ENCODE measurements around the gene FYB2. TPM values are rescaled to one million over a fixed set of nuclear protein-coding genes. Genes with fewer than 3 reads are reported as not detected.

The FYB2 gene
- total RNA-seq, 1 donor: not detected

GRCh38 chr1:56803561-56804156, 15.5 kb downstream of the FYB2 start:
- peak; percentile 60 for TF ChIP-seq CTCF (IDR thresholded peaks at IDR 0.05; ENCODE audit: insufficient read depth, low read length)
- peak; percentile 23 for DNase-seq (ENCODE audit: low read depth)
- no peak overlapping the region for H3K4me3 ChIP-seq (ENCODE audit: low read depth, low read length)

DNA sequence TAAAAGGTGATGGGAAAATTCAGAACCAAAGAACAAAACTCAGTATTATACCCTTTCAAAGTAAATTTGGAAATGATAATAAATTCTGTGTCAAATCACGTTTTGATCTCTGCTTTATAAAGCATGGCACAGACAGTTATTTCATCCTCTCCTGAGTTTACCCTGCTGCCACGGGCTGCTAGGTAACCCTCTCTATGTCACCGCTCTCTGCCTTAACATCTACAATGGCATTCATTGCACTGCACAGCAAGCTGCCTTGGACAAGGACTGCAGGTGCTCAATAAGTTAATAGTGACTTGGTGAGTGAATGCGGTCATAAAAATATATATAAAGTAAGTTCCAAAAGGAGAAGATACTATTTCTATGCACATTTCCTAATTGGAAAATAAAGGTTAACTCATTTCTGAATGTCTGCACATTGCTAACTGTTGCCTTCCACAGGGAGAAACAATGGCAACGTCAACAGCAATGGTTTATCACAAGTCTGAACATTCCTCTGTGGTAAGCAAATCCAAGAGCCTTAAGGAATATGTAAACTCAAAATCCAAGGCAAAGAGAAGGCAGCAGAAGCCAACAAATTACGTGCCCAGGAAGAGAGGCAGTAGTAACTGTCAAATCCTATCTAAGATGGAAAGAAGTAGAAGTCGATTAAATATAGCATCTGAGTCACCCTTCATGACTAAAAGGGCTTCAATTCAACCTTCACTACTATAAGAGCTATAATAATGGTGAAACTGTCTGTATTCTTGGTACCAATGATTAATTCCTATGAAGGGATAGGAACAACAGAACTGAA, 19.4 kb downstream of the FYB2 start:
- DNase-seq (ENCODE audit: low read depth): peak; percentile 88
- no peak for TF ChIP-seq CTCF (IDR thresholded peaks at IDR 0.05; ENCODE audit: insufficient read depth, low read length)

GRCh38 chr1:56798053-56798471, 21.1 kb downstream of the FYB2 start:
- no peak for TF ChIP-seq CTCF (IDR thresholded peaks at IDR 0.05; ENCODE audit: insufficient read depth, low read length)
- H3K4me3 ChIP-seq (ENCODE audit: low read depth, low read length): no peak overlapping the region
- DNase-seq (ENCODE audit: low read depth): peak; percentile 36

More for the DNA sequence above, 19.4 kb downstream of the FYB2 start:
- H3K4me3 ChIP-seq (ENCODE audit: low read depth, low read length): no peak overlapping the region

DNA sequence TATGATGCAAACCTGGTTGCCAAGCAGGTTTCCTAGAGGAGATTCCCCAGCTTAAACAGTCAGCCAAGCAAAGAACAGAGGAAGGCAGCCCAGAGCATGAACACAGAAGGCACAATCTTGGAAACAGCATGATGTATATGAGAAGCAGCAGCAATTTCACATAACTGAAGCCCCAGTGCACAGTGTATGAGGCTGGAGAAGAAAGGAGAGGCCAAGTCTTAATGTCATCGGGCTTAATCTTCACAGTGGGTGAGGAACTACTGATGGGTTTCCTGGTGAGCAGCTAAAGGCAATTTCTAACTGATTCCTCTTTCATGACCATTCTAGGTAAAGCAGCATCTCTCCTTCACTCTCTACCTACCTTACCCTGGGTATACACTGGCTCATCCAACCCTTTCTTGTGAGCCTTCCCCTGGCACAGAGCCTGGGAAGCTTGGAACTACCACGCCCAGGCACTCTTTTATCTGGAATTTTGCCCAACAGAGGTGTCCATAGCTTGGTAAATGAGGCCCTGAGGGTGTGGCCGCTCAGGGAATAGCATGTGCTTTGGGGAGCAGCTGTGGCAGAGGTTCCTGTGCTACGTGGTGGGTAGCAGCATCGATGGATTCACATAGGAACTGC, 22.0 kb downstream of the FYB2 start:
- no peak for DNase-seq (ENCODE audit: low read depth)
- TF ChIP-seq CTCF (IDR thresholded peaks at IDR 0.05; ENCODE audit: insufficient read depth, low read length): no peak
- no peak overlapping the region for H3K4me3 ChIP-seq (ENCODE audit: low read depth, low read length)

- no peak for DNase-seq (ENCODE audit: low read depth)
- no peak for TF ChIP-seq CTCF (IDR thresholded peaks at IDR 0.05; ENCODE audit: insufficient read depth, low read length)
- H3K4me3 ChIP-seq (ENCODE audit: low read depth, low read length): no peak overlapping the region
Observed at GRCh38 chr1:56795870-56796269, 23.3 kb downstream of the FYB2 start.

DNA sequence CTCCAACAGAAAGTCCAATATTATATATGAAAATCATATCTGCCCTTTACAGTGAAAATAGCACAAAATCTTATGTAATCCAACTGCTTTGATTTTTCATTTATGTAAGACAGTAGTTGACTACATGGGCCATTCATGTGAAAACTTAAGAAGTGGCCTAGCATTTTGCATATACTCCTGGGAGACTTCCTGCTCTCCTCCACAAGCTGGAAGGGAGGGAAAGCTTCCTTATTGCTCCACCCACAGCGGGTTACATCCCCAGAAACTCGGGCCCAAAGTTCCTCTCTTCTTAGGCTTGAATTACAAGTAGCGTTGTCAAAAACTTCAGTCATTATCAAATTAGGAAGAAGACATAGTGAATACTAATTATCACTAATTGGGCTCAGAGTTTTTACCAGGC, 29.2 kb downstream of the FYB2 start:
- no peak overlapping the region for H3K4me3 ChIP-seq (ENCODE audit: low read depth, low read length)
- DNase-seq (ENCODE audit: low read depth): no peak
- TF ChIP-seq CTCF (IDR thresholded peaks at IDR 0.05; ENCODE audit: insufficient read depth, low read length): no peak
